ENCODE data around the gene OR6X1. TPM values are rescaled to one million over a fixed set of nuclear protein-coding genes. Genes with fewer than 3 reads are reported as not detected.

The OR6X1 gene
- total RNA-seq, 1 donor from 2014 or later = not detected

DNA sequence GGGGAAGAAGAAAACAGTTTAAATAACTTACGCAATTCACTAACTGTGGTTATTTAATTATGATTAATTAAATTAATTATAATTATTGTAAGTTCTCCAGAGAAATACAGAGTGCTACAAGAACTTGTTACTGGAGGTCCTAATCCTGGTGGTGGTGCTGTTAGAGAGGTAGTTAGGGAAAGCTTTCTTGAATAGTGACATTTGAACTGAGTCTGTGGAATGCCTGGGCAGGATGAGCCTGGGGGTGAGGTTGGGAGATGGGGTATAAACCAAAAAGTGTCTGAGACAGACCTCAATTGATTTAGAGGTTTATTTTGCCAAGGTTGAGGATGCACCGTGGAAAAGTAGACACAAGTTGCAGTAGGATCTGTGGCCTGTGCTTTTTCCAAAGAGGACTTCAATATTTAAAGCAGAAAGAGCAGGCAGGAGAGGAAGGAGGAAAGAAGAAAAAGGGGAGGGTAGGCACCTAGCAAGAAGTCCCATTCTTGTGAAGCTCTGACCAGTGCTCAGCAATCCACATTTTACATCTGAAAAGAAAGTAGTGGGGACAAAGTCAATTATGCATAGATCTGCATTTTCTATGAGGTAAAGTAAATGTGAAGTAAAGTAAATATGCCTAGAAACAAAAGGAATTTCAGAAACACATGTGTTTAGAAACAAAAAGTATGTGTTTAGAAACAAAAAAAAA is 8.4 kb downstream of the OR6X1 start:
- Mint-ChIP-seq H3K4me1 (ENCODE audit: low read depth, unreplicated experiment) (peaks cover 11% of the 10 kb centered on the region), H3K4me3 (ENCODE audit: unreplicated experiment) (no peak overlapping the region), H3K27ac (ENCODE audit: unreplicated experiment) (peak overlapping the region; percentile 4), H3K27me3 (ENCODE audit: unreplicated experiment) (peaks cover 3% of the 10 kb centered on the region), H3K36me3 (ENCODE audit: unreplicated experiment) (no peaks in the 10 kb centered on the region), H3K9me3 (ENCODE audit: unreplicated experiment) (peaks cover 6% of the 10 kb centered on the region)
- no peak for DNase-seq
- TF ChIP-seq, protein P1, sequence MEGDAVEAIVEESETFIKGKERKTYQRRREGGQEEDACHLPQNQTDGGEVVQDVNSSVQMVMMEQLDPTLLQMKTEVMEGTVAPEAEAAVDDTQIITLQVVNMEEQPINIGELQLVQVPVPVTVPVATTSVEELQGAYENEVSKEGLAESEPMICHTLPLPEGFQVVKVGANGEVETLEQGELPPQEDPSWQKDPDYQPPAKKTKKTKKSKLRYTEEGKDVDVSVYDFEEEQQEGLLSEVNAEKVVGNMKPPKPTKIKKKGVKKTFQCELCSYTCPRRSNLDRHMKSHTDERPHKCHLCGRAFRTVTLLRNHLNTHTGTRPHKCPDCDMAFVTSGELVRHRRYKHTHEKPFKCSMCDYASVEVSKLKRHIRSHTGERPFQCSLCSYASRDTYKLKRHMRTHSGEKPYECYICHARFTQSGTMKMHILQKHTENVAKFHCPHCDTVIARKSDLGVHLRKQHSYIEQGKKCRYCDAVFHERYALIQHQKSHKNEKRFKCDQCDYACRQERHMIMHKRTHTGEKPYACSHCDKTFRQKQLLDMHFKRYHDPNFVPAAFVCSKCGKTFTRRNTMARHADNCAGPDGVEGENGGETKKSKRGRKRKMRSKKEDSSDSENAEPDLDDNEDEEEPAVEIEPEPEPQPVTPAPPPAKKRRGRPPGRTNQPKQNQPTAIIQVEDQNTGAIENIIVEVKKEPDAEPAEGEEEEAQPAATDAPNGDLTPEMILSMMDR (IDR thresholded peaks at IDR 0.05; ENCODE audit: partially characterized antibody, unreplicated experiment) = no peak

DNA sequence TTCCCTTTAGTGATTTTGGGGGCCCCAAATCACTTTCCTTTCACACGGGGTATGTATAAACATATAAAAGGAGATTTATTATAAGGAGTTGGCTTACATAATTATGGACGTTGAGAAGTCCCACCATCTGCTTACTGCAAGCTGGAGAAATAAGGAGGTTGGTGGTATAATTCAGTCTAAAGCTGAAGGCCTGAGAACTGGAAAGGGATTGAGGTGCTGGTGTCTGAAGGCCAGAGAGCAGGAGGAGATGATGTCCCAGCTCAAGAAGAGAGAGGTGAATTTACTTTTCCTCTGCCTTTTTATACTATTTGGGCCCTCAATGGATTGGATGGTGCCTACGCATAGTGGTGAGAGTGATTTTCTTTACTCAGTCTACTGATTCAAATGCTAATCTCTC is 11.6 kb downstream of the OR6X1 start:
- Mint-ChIP-seq H3K9me3 (ENCODE audit: unreplicated experiment) (peaks cover 9% of the 10 kb centered on the region), H3K27ac (ENCODE audit: unreplicated experiment) (peak overlapping the region; percentile 97), H3K4me3 (ENCODE audit: unreplicated experiment) (peak overlapping the region; percentile 81), H3K27me3 (ENCODE audit: unreplicated experiment) (peaks cover 8% of the 10 kb centered on the region), H3K36me3 (ENCODE audit: unreplicated experiment) (peaks cover 6% of the 10 kb centered on the region), H3K4me1 (ENCODE audit: low read depth, unreplicated experiment) (peaks cover 23% of the 10 kb centered on the region)
- DNase-seq = no peak
- TF ChIP-seq, protein P1 (IDR thresholded peaks at IDR 0.05; ENCODE audit: partially characterized antibody, unreplicated experiment) = no peak

DNA sequence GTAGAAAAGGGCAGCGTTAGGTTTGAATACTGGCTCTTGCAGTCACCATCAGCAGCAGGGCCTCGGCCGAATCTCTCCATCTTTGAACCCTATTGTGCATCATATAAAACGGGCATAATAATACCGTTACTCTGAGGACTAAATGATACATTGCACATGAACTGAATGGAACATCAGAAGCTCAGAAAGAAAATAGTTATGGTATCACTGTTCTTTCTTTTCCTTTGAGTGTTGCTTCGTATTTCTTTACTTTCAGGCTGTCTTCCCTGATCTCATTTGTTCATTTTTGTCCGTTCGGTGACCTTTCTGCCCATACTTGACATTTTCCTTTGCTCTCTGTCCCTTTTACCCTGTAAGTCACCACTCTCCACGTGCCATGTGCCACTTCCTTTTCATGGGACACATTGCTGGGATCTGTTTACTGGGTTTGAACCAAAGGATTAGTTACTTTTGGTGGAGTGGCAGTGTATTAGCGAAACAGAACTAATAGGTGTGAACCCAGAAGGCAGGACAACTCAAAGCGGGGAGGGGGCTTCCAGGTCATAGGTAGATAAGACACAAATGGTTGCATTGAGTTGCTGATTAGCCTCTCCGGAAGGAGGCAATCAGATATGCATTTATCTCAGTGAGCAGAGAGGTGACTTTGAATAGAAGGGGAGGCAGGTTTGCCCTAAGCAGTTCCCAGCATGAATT is 12.1 kb downstream of the OR6X1 start:
- Mint-ChIP-seq H3K27ac (ENCODE audit: unreplicated experiment) (peak overlapping the region; percentile 97), H3K36me3 (ENCODE audit: unreplicated experiment) (peaks cover 11% of the 10 kb centered on the region), H3K4me3 (ENCODE audit: unreplicated experiment) (peak overlapping the region; percentile 81), H3K27me3 (ENCODE audit: unreplicated experiment) (peaks cover 8% of the 10 kb centered on the region), H3K4me1 (ENCODE audit: low read depth, unreplicated experiment) (peaks cover 23% of the 10 kb centered on the region), H3K9me3 (ENCODE audit: unreplicated experiment) (peaks cover 9% of the 10 kb centered on the region)
- no peak for DNase-seq
- TF ChIP-seq, protein P1 (IDR thresholded peaks at IDR 0.05; ENCODE audit: partially characterized antibody, unreplicated experiment) = no peak

DNA sequence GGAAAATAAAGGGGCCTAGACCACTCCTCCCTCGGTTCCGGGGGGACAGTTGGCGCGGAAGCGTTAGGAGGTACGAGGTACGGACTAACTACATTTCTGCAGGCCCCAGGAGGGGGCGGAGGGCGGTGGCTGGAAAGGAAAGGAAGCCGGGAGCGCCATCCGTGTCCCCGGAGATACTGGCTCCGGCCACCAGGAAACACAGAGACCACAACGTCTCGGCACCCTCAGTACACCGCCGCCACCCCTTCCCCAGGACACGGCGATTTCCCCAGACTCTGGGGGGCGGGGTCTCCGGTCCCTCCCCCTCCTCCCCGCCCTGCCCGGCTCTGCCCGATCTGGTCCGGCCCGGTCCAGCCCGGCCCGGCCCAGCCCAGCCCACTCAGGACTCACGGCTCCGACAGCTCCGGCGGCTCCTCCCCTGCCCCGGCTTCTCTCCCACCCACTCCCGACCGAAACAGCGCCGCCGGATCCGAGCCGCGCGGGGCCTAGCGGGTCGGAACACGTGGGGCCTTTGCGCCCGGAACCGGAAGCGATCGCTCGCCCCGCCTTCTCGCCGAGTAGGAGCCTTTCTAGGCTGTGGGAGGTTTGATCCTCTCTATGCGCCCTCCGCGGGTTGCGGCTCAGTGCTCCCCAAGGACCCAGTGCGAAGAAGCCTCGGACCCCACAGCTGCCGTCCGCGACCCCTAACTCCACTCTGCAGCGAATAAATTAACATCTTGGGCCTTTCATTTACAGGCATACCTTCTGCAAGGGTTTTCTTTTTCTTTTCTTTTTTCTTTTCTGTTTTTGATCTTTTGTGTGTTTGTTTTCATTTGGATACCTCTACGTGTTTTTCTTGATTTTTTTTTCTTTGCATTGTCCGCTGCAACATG is 12.9 kb downstream of the OR6X1 start, which contains the start of gene ZNF202:
Gene ZNF202 (minus strand): TSS at position 502 of the 872 bp plus-strand sequence. CDS start 10,772 bp downstream, outside the sequence.
- Mint-ChIP-seq H3K27ac (ENCODE audit: unreplicated experiment) (peak within 1 kb of the TSS; percentile 97), H3K27me3 (ENCODE audit: unreplicated experiment) (peaks cover 8% of the 10 kb centered on the region), H3K36me3 (ENCODE audit: unreplicated experiment) (peaks cover 16% of the 10 kb centered on the region), H3K9me3 (ENCODE audit: unreplicated experiment) (peaks cover 9% of the 10 kb centered on the region), H3K4me1 (ENCODE audit: low read depth, unreplicated experiment) (peaks cover 23% of the 10 kb centered on the region), H3K4me3 (ENCODE audit: unreplicated experiment) (peak within 1 kb of the TSS; percentile 99)
- peak; percentile 94 for DNase-seq
- TF ChIP-seq, protein P1 (IDR thresholded peaks at IDR 0.05; ENCODE audit: partially characterized antibody, unreplicated experiment) = peak; percentile 57

Measured in glutamatergic neuron (in vitro differentiated cells).